SH-SY5Y (cell line): ENCODE data around the gene C1orf232.

Source experiments
- GATA2 ChIP-seq: IDR thresholded peaks from 2 replicates; pipeline ENCODE4 v1.6.1; 2011; ENCODE audit warnings: mild to moderate bottlenecking, low read depth, low read length
- GATA3 ChIP-seq: IDR thresholded peaks from 2 replicates; pipeline ENCODE4 v1.6.1; 2011; ENCODE audit warnings: low read depth, mild to moderate bottlenecking, low read length, moderate library complexity

DNA sequence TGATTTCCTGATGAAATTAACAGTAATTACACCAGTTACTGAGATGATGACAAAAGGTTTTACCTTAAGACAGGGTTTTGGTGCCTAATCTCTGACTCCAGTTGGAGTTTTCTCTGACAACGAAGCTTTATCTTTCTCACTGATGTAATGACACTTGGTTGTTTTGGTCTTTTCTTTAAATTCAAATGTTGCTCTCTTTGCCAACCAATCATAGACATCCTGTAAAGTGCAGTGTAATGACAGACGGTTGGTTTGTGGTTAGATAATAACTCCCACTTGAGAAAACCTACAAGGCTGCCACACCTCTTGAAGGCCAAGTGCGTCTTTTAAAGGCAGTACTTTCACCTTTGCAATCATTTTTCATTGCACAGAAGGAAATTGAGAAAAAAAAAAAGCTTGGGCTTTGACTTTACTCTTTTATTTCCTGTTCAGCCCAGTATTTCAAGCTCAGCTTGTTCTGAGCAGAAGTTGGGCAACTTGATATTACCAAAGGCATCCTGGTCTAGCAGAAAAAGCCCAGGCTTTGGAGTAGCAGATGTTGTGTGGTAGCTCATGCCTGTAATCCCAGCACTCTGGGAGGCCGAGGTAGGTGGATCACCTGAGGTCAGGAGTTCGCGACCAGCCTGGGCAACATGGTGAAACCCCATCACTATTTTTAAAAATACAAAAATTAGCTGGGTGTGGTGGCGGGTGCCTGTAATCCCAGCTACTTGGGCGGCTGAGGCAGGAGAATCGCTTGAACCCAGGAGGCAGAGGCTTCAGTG is 42.3 kb downstream of the C1orf232 start:
- TF ChIP-seq GATA2 = no peak
- TF ChIP-seq GATA3 = no peak
